NCI-H1092 treated with DMSO at 0.1 percent for 48 hours (cell line): ENCODE measurements around the gene MSH6.

Experiments used
- DNase-seq: peaks from one replicate; lab custom pipeline; 2025; lab: John Stamatoyannopoulos, UW

The MSH6 gene

GRCh38 chr2:47783486-47784351 lies 774 bp downstream of the MSH6 start:
- DNase-seq = peak; percentile 56

- DNase-seq = no peak
Observed at GRCh38 chr2:47784352-47784851, 1.5 kb downstream of the MSH6 start.

GRCh38 chr2:47785986-47786385 lies 3.0 kb downstream of the MSH6 start:
- DNase-seq = no peak

- DNase-seq = no peak
Observed at GRCh38 chr2:47796090-47796697, 13.2 kb downstream of the MSH6 start.

GRCh38 chr2:47798631-47799030 lies 15.7 kb downstream of the MSH6 start:
- no peak for DNase-seq

GRCh38 chr2:47799031-47799609 lies 16.2 kb downstream of the MSH6 start:
- no peak for DNase-seq

- DNase-seq = no peak
Observed at GRCh38 chr2:47801118-47801517, 18.2 kb downstream of the MSH6 start.

- DNase-seq = no peak
Observed at GRCh38 chr2:47803363-47803762, 20.4 kb downstream of the MSH6 start.

- DNase-seq = no peak
Observed at GRCh38 chr2:47803770-47804169, 20.8 kb downstream of the MSH6 start.

- DNase-seq = no peak
Observed at GRCh38 chr2:47805850-47806249, 22.9 kb downstream of the MSH6 start.

- DNase-seq = no peak
Observed at GRCh38 chr2:47808614-47809013, 25.7 kb downstream of the MSH6 start.

GRCh38 chr2:47809903-47810302 lies 27.0 kb downstream of the MSH6 start:
- no peak for DNase-seq

- no peak for DNase-seq
Observed at GRCh38 chr2:47810850-47811249, 27.9 kb downstream of the MSH6 start.

- no peak for DNase-seq
Observed at GRCh38 chr2:47811668-47812067, 28.7 kb downstream of the MSH6 start.

- DNase-seq = no peak
Observed at GRCh38 chr2:47815764-47816163, 32.8 kb downstream of the MSH6 start.

GRCh38 chr2:47818777-47819176 lies 35.8 kb downstream of the MSH6 start:
- no peak for DNase-seq

- DNase-seq = no peak
Observed at GRCh38 chr2:47819834-47820233, 36.9 kb downstream of the MSH6 start.

- DNase-seq = no peak
Observed at GRCh38 chr2:47822518-47822917, 39.6 kb downstream of the MSH6 start.

- DNase-seq = no peak
Observed at GRCh38 chr2:47833516-47833968, 50.6 kb downstream of the MSH6 start.

GRCh38 chr2:47838249-47838648 lies 55.3 kb downstream of the MSH6 start:
- DNase-seq = no peak

GRCh38 chr2:47838686-47839085 lies 55.7 kb downstream of the MSH6 start:
- DNase-seq = no peak

GRCh38 chr2:47842846-47843245 lies 59.9 kb downstream of the MSH6 start:
- no peak for DNase-seq

GRCh38 chr2:47843407-47843806 lies 60.5 kb downstream of the MSH6 start:
- no peak for DNase-seq
